ENCODE results near the gene KCTD3.

The KCTD3 gene

GRCh38 chr1:215566556-215567490 is at the start of gene KCTD3:
Gene KCTD3 (plus strand): TSS chr1:215567304. CDS start chr1:215567686, 382 bp downstream.
- DNase-seq = peak; percentile 94

GRCh38 chr1:215517441-215517891 is 49.6 kb upstream of the KCTD3 start:
- DNase-seq = peak; percentile 37

- DNase-seq = no peak
Observed at GRCh38 chr1:215518594-215518993, 48.5 kb upstream of the KCTD3 start.

GRCh38 chr1:215521279-215521678 is 45.8 kb upstream of the KCTD3 start:
- no peak for DNase-seq

- DNase-seq = peak; percentile 28
Observed at GRCh38 chr1:215523128-215523861, 43.8 kb upstream of the KCTD3 start.

GRCh38 chr1:215523906-215524305 is 43.2 kb upstream of the KCTD3 start:
- no peak for DNase-seq

GRCh38 chr1:215526147-215526845 is 40.8 kb upstream of the KCTD3 start:
- DNase-seq = peak; percentile 82

GRCh38 chr1:215526846-215527151 is 40.3 kb upstream of the KCTD3 start:
- DNase-seq = no peak

GRCh38 chr1:215529111-215529510 is 38.0 kb upstream of the KCTD3 start:
- DNase-seq = no peak

- no peak for DNase-seq
Observed at GRCh38 chr1:215529571-215529970, 37.5 kb upstream of the KCTD3 start.

GRCh38 chr1:215530401-215530984 is 36.6 kb upstream of the KCTD3 start:
- no peak for DNase-seq

GRCh38 chr1:215539803-215540570 is 27.1 kb upstream of the KCTD3 start:
- DNase-seq = no peak

GRCh38 chr1:215542301-215542700 is 24.8 kb upstream of the KCTD3 start:
- no peak for DNase-seq

GRCh38 chr1:215543191-215543606 is 23.9 kb upstream of the KCTD3 start:
- no peak for DNase-seq

GRCh38 chr1:215543806-215544205 is 23.3 kb upstream of the KCTD3 start:
- no peak for DNase-seq

- DNase-seq = no peak
Observed at GRCh38 chr1:215544566-215544965, 22.5 kb upstream of the KCTD3 start.

- DNase-seq = no peak
Observed at GRCh38 chr1:215545096-215545495, 22.0 kb upstream of the KCTD3 start.

GRCh38 chr1:215547011-215547410 is 20.1 kb upstream of the KCTD3 start:
- DNase-seq = no peak

- no peak for DNase-seq
Observed at GRCh38 chr1:215551806-215552205, 15.3 kb upstream of the KCTD3 start.

- DNase-seq = no peak
Observed at GRCh38 chr1:215554865-215555264, 12.2 kb upstream of the KCTD3 start.

- DNase-seq = no peak
Observed at GRCh38 chr1:215555531-215555930, 11.6 kb upstream of the KCTD3 start.

- no peak for DNase-seq
Observed at GRCh38 chr1:215556996-215557395, 10.1 kb upstream of the KCTD3 start.

Data from DMS53 (cell line).